Measurements from ENCODE around the gene PTGFRN. TPM values are rescaled to one million over a fixed set of nuclear protein-coding genes. Genes with fewer than 3 reads are reported as not detected.

PTGFRN gene
- polyA plus RNA-seq, 1 donor (not counting 4 experiments of a cell fraction or from before 2014, with no cell fraction given), result 177 TPM

DNA sequence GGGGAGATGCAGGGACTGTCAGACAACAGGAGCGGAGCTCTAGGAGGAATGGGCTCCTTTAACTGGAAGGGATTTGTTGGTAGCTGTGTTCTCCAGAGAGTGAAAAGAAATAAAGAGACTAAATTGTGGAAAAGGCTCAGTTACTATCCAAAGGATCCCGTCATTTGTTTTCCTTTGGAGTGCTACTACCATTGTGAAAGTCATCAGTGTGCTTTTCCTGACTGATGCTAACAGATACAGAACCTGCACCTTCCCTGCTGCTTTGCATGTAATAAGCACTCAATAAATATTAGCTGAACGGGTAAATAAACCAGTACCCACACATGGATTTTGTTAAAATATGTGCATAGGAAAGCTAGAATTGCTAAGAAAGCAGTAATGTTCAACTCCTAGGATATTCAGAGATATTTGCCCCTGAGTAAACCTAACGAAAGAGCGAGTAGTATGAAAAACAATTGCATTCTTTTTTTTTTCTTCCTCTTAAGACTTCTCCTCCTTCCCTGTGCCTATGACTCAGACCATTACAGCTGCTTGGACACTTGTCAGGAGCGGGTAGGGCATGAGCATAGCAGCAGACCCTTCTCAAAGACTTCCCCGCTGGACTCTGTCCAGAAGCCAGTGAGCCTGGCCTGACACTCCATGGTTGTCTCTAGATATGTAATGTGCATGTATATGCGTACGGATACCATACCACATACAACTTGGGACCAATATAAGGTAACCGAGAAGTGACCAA, 41.7 kb downstream of the PTGFRN start:
- no peaks in the 10 kb centered on the region for H4K20me1 ChIP-seq (ENCODE audit: control insufficient read depth, extremely low read depth, insufficient read depth, low read length)
- no peak overlapping the region for H2AFZ ChIP-seq (ENCODE audit: control insufficient read depth, low read length)
- peaks cover 38 to 42% of the 10 kb centered on the region in 2 experiments for H3K36me3 ChIP-seq (ENCODE audit: control insufficient read depth in 2 of 2, extremely low read depth in 1 of 2, insufficient read depth in 2 of 2, low read length in 2 of 2)
- TF ChIP-seq EZH2 (IDR thresholded peaks at IDR 0.05; ENCODE audit: low read length), result no peak
- TF ChIP-seq, protein P1, sequence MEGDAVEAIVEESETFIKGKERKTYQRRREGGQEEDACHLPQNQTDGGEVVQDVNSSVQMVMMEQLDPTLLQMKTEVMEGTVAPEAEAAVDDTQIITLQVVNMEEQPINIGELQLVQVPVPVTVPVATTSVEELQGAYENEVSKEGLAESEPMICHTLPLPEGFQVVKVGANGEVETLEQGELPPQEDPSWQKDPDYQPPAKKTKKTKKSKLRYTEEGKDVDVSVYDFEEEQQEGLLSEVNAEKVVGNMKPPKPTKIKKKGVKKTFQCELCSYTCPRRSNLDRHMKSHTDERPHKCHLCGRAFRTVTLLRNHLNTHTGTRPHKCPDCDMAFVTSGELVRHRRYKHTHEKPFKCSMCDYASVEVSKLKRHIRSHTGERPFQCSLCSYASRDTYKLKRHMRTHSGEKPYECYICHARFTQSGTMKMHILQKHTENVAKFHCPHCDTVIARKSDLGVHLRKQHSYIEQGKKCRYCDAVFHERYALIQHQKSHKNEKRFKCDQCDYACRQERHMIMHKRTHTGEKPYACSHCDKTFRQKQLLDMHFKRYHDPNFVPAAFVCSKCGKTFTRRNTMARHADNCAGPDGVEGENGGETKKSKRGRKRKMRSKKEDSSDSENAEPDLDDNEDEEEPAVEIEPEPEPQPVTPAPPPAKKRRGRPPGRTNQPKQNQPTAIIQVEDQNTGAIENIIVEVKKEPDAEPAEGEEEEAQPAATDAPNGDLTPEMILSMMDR (optimal IDR thresholded peaks at IDR 0.05 in 1 of 3, IDR thresholded peaks at IDR 0.05 in 1 of 3, conservative IDR thresholded peaks at IDR 0.05 in 1 of 3; ENCODE audit: extremely low read depth in 1 of 3, insufficient read depth in 2 of 3, low read length in 3 of 3), result no peak
- no peak overlapping the region for H3K4me3 ChIP-seq (ENCODE audit: control insufficient read depth in 2 of 3, extremely low read depth in 1 of 3, insufficient read depth in 2 of 3, low read depth in 1 of 3, low read length in 3 of 3)
- H3K4me2 ChIP-seq (ENCODE audit: control insufficient read depth, extremely low read depth, insufficient read depth, low read depth, low read length), result no peak overlapping the region
- H3K79me2 ChIP-seq (ENCODE audit: control insufficient read depth, insufficient read depth, low read length), result peaks cover 76% of the 10 kb centered on the region
- no peak overlapping the region for H3K9ac ChIP-seq (ENCODE audit: control insufficient read depth, extremely low read depth, insufficient read depth, low read length)
- no peaks in the 10 kb centered on the region for H3K4me1 ChIP-seq (ENCODE audit: control insufficient read depth, extremely low read depth, insufficient read depth, low read length)
- H3K27ac ChIP-seq (ENCODE audit: control insufficient read depth, insufficient read depth, low read length), result no peak overlapping the region
- DNase-seq (ENCODE audit: low read depth, low spot score), result no peak
- H3K9me3 ChIP-seq (ENCODE audit: control insufficient read depth, low read depth, low read length), result no peaks in the 10 kb centered on the region
- H3K9me1 ChIP-seq (ENCODE audit: control insufficient read depth, extremely low read depth, insufficient read depth, low read length), result no peaks in the 10 kb centered on the region
- dilution Hi-C loops (cut with MboI; ENCODE audit: extremely low pct_ligation_motif_present, low sequenced_read_pairs), result no loop called here
- no peak for FAIRE-seq
- H3K27me3 ChIP-seq (ENCODE audit: control insufficient read depth, extremely low read depth, insufficient read depth, low read length), result no peaks in the 10 kb centered on the region

GRCh38 chr1:116952738-116953275, 43.1 kb downstream of the PTGFRN start:
- TF ChIP-seq, protein P1 (optimal IDR thresholded peaks at IDR 0.05 in 1 of 3, IDR thresholded peaks at IDR 0.05 in 1 of 3, conservative IDR thresholded peaks at IDR 0.05 in 1 of 3; ENCODE audit: extremely low read depth in 1 of 3, insufficient read depth in 2 of 3, low read length in 3 of 3), result no peak
- TF ChIP-seq EZH2 (IDR thresholded peaks at IDR 0.05; ENCODE audit: low read length), result no peak
- Histone ChIP-seq H3K36me3 (ENCODE audit: control insufficient read depth in 2 of 2, extremely low read depth in 1 of 2, insufficient read depth in 2 of 2, low read length in 2 of 2) (peaks cover 35 to 39% of the 10 kb centered on the region in 2 experiments), H3K9me3 (ENCODE audit: control insufficient read depth, low read depth, low read length) (no peaks in the 10 kb centered on the region), H3K9ac (ENCODE audit: control insufficient read depth, extremely low read depth, insufficient read depth, low read length) (no peak overlapping the region), H3K27ac (ENCODE audit: control insufficient read depth, insufficient read depth, low read length) (no peak overlapping the region), H3K4me3 (ENCODE audit: control insufficient read depth in 2 of 3, extremely low read depth in 1 of 3, insufficient read depth in 2 of 3, low read depth in 1 of 3, low read length in 3 of 3) (no peak overlapping the region), H3K27me3 (ENCODE audit: control insufficient read depth, extremely low read depth, insufficient read depth, low read length) (no peaks in the 10 kb centered on the region), H3K79me2 (ENCODE audit: control insufficient read depth, insufficient read depth, low read length) (peaks cover 81% of the 10 kb centered on the region), H3K4me1 (ENCODE audit: control insufficient read depth, extremely low read depth, insufficient read depth, low read length) (no peaks in the 10 kb centered on the region), H4K20me1 (ENCODE audit: control insufficient read depth, extremely low read depth, insufficient read depth, low read length) (no peaks in the 10 kb centered on the region), H3K4me2 (ENCODE audit: control insufficient read depth, extremely low read depth, insufficient read depth, low read depth, low read length) (no peak overlapping the region), H3K9me1 (ENCODE audit: control insufficient read depth, extremely low read depth, insufficient read depth, low read length) (no peaks in the 10 kb centered on the region), H2AFZ (ENCODE audit: control insufficient read depth, low read length) (no peak overlapping the region)
- FAIRE-seq (no peak), DNase-seq (ENCODE audit: low read depth, low spot score) (no peak)
- dilution Hi-C loops (cut with MboI; ENCODE audit: extremely low pct_ligation_motif_present, low sequenced_read_pairs), result no loop called here

Measured in keratinocyte (primary cell).